Smooth muscle cell (in vitro differentiated cells): ENCODE measurements around the gene UBA1. TPM values are rescaled to one million over a fixed set of nuclear protein-coding genes. Genes with fewer than 3 reads are reported as not detected.

Experiments used
- DNase-seq: peaks from one replicate; lab custom pipeline; 2025; ENCODE audit not compliant: unreplicated experiment; lab: John Stamatoyannopoulos, UW
- H2AFZ ChIP-seq: fragments of 200-600 bp; sonication (generic); 2 replicates; pipeline ENCODE4 v1.6.0; 2016; ENCODE audit warnings: antibody characterized with exemption, low read depth, mild to moderate bottlenecking
- H3F3A ChIP-seq: fragments of 200-600 bp; sonication (generic); 2 replicates; pipeline ENCODE4 v1.6.0; 2017; ENCODE audit warnings: antibody characterized with exemption, low read depth
- H3K27ac ChIP-seq: fragments of 200-600 bp; sonication (generic); 2 replicates; pipeline ENCODE4 v1.5.1; 2016; ENCODE audit warnings: low read depth, mild to moderate bottlenecking
- H3K27me3 ChIP-seq: fragments of 200-600 bp; sonication (generic); 2 replicates; pipeline ENCODE4 v1.6.1; 2016; ENCODE audit warnings: low read depth, mild to moderate bottlenecking
- H3K36me3 ChIP-seq: fragments of 200-600 bp; sonication (generic); 2 replicates; pipeline ENCODE4 v1.5.1; 2016; ENCODE audit warnings: low read depth
- H3K4me1 ChIP-seq: fragments of 200-600 bp; sonication (generic); 2 replicates; pipeline ENCODE4 v1.5.1; 2016; ENCODE audit warnings: low read depth
- H3K4me2 ChIP-seq: fragments of 200-600 bp; sonication (generic); 2 replicates; pipeline ENCODE4 v1.6.0; 2016; ENCODE audit warnings: mild to moderate bottlenecking
- H3K4me3 ChIP-seq: fragments of 200-600 bp; sonication (generic); 2 replicates; pipeline ENCODE4 v1.5.1; 2016; ENCODE audit warnings: mild to moderate bottlenecking
- H3K79me2 ChIP-seq: fragments of 200-600 bp; sonication (generic); 2 replicates; pipeline ENCODE4 v1.6.0; 2016; ENCODE audit warnings: low read depth, mild to moderate bottlenecking
- H3K9ac ChIP-seq: fragments of 200-600 bp; sonication (generic); 2 replicates; pipeline ENCODE4 v1.6.0; 2016; ENCODE audit warnings: low read depth
- H3K9me3 ChIP-seq: fragments of 200-600 bp; sonication (generic); replicated peaks from 2 replicates; pipeline ENCODE4 v1.5.1; 2016; ENCODE audit warnings: low read depth
- H4K20me1 ChIP-seq: fragments of 200-600 bp; sonication (generic); 2 replicates; pipeline ENCODE4 v1.6.0; 2016; ENCODE audit warnings: low read depth
- WGBS: methylation state at CpG from one replicate; pipeline ENCODE4 v1.1.7; 2016; ENCODE audit warnings: low lambda C conversion rate; 5-methylcytosine and 5-hydroxymethylcytosine counted together
- polyA plus RNA-seq: library from polyadenylated mRNA; unstranded; fragments of >200 nt; fragmentation: Nextera tagmentation; extraction: Ambion mirVana; gene quantifications from 2 replicates; pipeline ENCODE4 v1.2.1, GENCODE V29; 2016
- total RNA-seq: library from RNA; depleted of rRNA; stranded (reverse); fragments of >200 nt; gene quantifications from 2 replicates; pipeline ENCODE4 v1.2.3, GENCODE V29; 2014
- TF ChIP-seq, protein P1 (sequence below): fragments of 200-600 bp; sonication (generic); IDR thresholded peaks from 2 replicates; pipeline ENCODE4 v1.5.1; 2017; ENCODE audit warnings: borderline replicate concordance, mild to moderate bottlenecking, antibody characterized with exemption; ENCODE audit not compliant: insufficient read depth, poor library complexity, severe bottlenecking

The UBA1 gene
- total and polyA plus RNA-seq, 2 experiments from 2014 or later = 223 to 246 TPM

DNA sequence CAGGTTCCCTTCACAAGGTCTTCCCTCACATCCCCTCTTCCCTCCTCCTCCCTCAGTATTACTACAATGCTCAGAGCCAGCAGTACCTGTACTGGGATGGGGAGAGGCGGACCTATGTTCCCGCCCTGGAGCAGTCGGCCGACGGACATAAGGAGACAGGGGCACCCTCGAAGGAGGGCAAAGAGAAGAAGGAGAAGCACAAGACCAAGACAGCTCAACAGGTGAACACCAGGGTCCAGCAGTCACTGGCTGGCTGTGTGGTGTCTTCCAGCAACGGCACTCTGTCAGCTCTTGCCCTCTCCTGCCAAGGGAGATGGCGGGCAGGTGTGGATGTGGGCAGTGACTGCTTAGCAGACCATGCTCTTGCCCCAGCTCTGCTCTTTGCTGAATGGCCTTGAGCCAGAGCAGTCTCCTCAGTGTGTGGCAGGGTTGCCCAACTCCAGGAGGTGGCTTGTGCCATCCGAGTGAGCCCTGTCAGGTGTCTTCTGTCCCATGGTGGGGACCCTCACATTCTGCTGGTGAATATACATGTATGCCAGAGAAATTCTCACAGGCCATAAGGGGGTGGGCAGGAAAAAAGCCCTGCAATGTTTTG is 11.4 kb upstream of the UBA1 start:
- 94% methylated on average over 9 of the region's 9 CpGs for WGBS
- Histone ChIP-seq H3K27me3 (no peaks in the 10 kb centered on the region), H3K9me3 (no peaks in the 10 kb centered on the region), H3K4me1 (no peaks in the 10 kb centered on the region), H3K36me3 (no peaks in the 10 kb centered on the region), H3K4me2 (no peak overlapping the region), H4K20me1 (no peaks in the 10 kb centered on the region), H2AFZ (no peak overlapping the region), H3K79me2 (no peaks in the 10 kb centered on the region), H3K9ac (no peak overlapping the region), H3K4me3 (no peak overlapping the region), H3K27ac (no peak overlapping the region), H3F3A (no peaks in the 10 kb centered on the region)
- TF ChIP-seq, protein P1, sequence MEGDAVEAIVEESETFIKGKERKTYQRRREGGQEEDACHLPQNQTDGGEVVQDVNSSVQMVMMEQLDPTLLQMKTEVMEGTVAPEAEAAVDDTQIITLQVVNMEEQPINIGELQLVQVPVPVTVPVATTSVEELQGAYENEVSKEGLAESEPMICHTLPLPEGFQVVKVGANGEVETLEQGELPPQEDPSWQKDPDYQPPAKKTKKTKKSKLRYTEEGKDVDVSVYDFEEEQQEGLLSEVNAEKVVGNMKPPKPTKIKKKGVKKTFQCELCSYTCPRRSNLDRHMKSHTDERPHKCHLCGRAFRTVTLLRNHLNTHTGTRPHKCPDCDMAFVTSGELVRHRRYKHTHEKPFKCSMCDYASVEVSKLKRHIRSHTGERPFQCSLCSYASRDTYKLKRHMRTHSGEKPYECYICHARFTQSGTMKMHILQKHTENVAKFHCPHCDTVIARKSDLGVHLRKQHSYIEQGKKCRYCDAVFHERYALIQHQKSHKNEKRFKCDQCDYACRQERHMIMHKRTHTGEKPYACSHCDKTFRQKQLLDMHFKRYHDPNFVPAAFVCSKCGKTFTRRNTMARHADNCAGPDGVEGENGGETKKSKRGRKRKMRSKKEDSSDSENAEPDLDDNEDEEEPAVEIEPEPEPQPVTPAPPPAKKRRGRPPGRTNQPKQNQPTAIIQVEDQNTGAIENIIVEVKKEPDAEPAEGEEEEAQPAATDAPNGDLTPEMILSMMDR = no peak
- DNase-seq = no peak

DNA sequence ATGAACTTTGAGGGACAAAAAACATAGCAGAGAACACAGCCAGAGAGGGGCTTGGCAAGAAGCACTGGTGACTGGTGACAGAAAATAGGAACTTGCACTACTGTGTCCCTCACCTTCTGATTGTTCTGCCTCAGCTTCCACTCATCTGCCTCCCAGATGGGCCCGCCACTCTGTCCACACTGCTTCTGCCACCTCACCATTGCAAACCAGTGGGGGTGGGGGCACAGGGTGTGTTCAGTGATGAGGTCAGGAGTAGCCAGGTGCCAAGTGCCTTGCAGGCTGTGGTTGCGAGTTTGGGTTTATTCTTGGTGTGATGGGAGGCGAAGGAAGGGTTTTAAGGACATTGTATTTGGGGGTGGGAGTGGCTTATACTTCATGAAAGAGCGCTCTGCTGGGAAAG is 9.1 kb upstream of the UBA1 start:
- Histone ChIP-seq H3F3A (no peaks in the 10 kb centered on the region), H3K9me3 (no peaks in the 10 kb centered on the region), H3K79me2 (no peaks in the 10 kb centered on the region), H3K4me1 (no peaks in the 10 kb centered on the region), H2AFZ (no peak overlapping the region), H3K36me3 (no peaks in the 10 kb centered on the region), H4K20me1 (no peaks in the 10 kb centered on the region), H3K4me3 (no peak overlapping the region), H3K4me2 (no peak overlapping the region), H3K27me3 (no peaks in the 10 kb centered on the region), H3K9ac (no peak overlapping the region), H3K27ac (no peak overlapping the region)
- TF ChIP-seq, protein P1 = no peak
- DNase-seq = no peak
- WGBS = 88% methylated on average over 4 of the region's 4 CpGs

DNA sequence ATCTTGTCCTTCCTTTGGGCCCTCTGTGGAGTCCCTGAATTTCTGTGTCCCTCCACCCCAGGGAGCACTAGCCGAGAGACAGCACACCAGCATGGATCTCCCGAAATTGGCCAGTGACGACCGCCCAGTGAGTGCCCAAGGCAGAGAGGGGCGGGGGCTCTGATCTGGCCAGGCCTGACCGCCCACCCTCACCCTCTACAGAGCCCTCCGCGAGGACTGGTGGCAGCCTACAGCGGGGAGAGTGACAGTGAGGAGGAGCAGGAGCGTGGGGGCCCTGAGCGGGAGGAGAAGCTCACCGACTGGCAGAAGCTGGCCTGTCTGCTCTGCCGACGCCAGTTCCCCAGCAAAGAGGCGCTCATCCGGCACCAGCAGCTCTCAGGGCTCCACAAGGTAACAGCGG is 8.4 kb upstream of the UBA1 start:
- Histone ChIP-seq H3K4me1 (no peaks in the 10 kb centered on the region), H2AFZ (no peak overlapping the region), H3F3A (no peaks in the 10 kb centered on the region), H3K4me2 (no peak overlapping the region), H3K27me3 (no peaks in the 10 kb centered on the region), H3K9ac (no peak overlapping the region), H3K36me3 (no peaks in the 10 kb centered on the region), H3K27ac (no peak overlapping the region), H3K9me3 (no peaks in the 10 kb centered on the region), H4K20me1 (no peaks in the 10 kb centered on the region), H3K79me2 (no peaks in the 10 kb centered on the region), H3K4me3 (no peak overlapping the region)
- WGBS = 90% methylated on average over 17 of the region's 17 CpGs
- TF ChIP-seq, protein P1 = no peak
- DNase-seq = no peak

DNA sequence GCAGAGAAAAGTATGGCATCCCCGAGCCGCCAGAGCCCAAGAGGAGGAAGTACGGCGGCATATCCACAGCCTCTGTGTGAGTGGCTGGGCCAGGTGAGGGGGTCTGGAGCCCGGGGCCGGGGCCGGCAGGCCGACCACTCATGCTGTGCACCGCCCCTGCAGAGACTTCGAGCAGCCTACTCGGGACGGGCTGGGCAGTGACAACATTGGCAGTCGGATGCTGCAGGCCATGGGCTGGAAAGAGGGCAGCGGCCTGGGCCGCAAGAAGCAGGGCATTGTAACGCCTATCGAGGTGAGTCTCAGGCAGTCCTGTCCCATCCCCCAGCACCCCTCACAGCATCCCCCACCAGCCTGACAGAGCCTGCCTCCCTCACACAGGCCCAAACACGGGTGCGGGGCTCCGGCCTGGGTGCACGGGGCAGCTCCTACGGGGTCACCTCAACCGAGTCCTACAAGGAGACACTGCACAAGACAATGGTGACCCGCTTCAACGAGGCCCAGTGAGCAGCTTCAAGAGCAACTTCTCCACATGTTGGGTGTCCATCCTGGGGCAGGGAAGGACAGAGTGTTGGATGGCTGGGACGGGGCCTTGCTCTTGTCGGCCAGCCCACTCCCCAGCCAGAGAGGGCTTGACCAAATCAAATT is 7.4 kb upstream of the UBA1 start:
- H3K27ac ChIP-seq = no peak overlapping the region
- H2AFZ ChIP-seq = no peak overlapping the region
- TF ChIP-seq, protein P1 = no peak
- H3K9ac ChIP-seq = no peak overlapping the region
- H3K36me3 ChIP-seq = no peaks in the 10 kb centered on the region
- no peaks in the 10 kb centered on the region for H3K9me3 ChIP-seq
- H4K20me1 ChIP-seq = no peaks in the 10 kb centered on the region
- H3K79me2 ChIP-seq = no peaks in the 10 kb centered on the region
- H3F3A ChIP-seq = no peaks in the 10 kb centered on the region
- no peaks in the 10 kb centered on the region for H3K27me3 ChIP-seq
- H3K4me2 ChIP-seq = no peak overlapping the region
- DNase-seq = no peak
- H3K4me3 ChIP-seq = no peak overlapping the region
- H3K4me1 ChIP-seq = no peaks in the 10 kb centered on the region
- WGBS = 94% methylated on average over 27 of the region's 27 CpGs
